ENCODE results near the gene ICAM5. TPM values are rescaled to one million over a fixed set of nuclear protein-coding genes. Genes with fewer than 3 reads are reported as not detected.

ICAM5 gene
- total and polyA plus RNA-seq, 9 of the 15 experiments (the other 6 are each of a cell fraction or from before 2014, with no cell fraction given) = 0.10 to 114 (median 13.7) TPM

GRCh38 chr19:10315335-10316214 lies 25.8 kb downstream of the ICAM5 start, which contains the start of gene FDX2 (continued):
- no peak for TF ChIP-seq GATAD2A (IDR thresholded peaks at IDR 0.05)
- no peak for TF ChIP-seq ARID3B (CRISPR knock-in tag; IDR thresholded peaks at IDR 0.05; ENCODE audit: borderline replicate concordance)
- 0 out of 2 replicates have a peak, but pooled peaks have one; percentile 33 for TF ChIP-seq JUND (IDR thresholded peaks at IDR 0.05; ENCODE audit: borderline replicate concordance, low read depth, low read length)
- no peak for TF ChIP-seq JUND (tag; IDR thresholded peaks at IDR 0.05; ENCODE audit: borderline replicate concordance, low read depth, low read length)
- peak; percentile 9; the same call in 1 of the 2 replicates for TF ChIP-seq CBFA2T3 (IDR thresholded peaks at IDR 0.05)
- TF ChIP-seq KLF16 (IDR thresholded peaks at IDR 0.05) = no peak
- no peak for TF ChIP-seq IRF2 (CRISPR knock-in tag; IDR thresholded peaks at IDR 0.05)
- peak; percentile 42 to 52 for TF ChIP-seq E2F6 (IDR thresholded peaks at IDR 0.05; ENCODE audit: borderline replicate concordance in 1 of 2, extremely low read depth in 1 of 2, insufficient read depth in 1 of 2, insufficient read length in 1 of 2, low read depth in 1 of 2, low read length in 1 of 2, poor library complexity in 1 of 2, severe bottlenecking in 1 of 2)
- TF ChIP-seq MLLT1 (IDR thresholded peaks at IDR 0.05) = 0 out of 4 replicates have a peak, but pooled peaks of 1 of the 2 experiments have one; percentile 14
- TF ChIP-seq MEF2D (tag; conservative IDR thresholded peaks at IDR 0.05; ENCODE audit: low read depth) = no peak
- 0 out of 2 replicates have a peak, but pooled peaks have one; percentile 24 for TF ChIP-seq SMAD4 (CRISPR knock-in tag; conservative IDR thresholded peaks at IDR 0.05)
- TF ChIP-seq HCFC1 (IDR thresholded peaks at IDR 0.05; ENCODE audit: low read depth, low read length) = peak; percentile 77
- TF ChIP-seq THAP12 (CRISPR knock-in tag; IDR thresholded peaks at IDR 0.05) = peak; percentile 40; the same call in 1 of the 2 replicates
- 0 out of 2 replicates have a peak, but pooled peaks have one; percentile 5 for TF ChIP-seq ELF4 (CRISPR knock-in tag; IDR thresholded peaks at IDR 0.05)
- TF ChIP-seq AFF1 (IDR thresholded peaks at IDR 0.05; ENCODE audit: low read depth in 1 of 2, partially characterized antibody in 2 of 2) = peak in 1 of 2 experiments; percentile 43

Measured in K562 (cell line).